MM.1S (cell line): ENCODE measurements around the gene CALB2.

Experiments used
- DNase-seq: peaks from one replicate; pipeline ENCODE4 v3.0.0-alpha.2; 2015
- H2AFZ ChIP-seq: fragments of 300-600 bp; sonication (generic); 2 replicates; pipeline ENCODE4 v1.6.0; 2016; ENCODE audit warnings: antibody characterized with exemption, low read length
- H3F3A ChIP-seq: fragments of 300-600 bp; sonication (generic); 2 replicates; pipeline ENCODE4 v1.6.1; 2016; ENCODE audit warnings: mild to moderate bottlenecking, antibody characterized with exemption, low read length, moderate library complexity, mixed read lengths; ENCODE audit not compliant: insufficient read depth
- H3K27ac ChIP-seq: fragments of 300-600 bp; sonication (generic); 2 replicates; pipeline ENCODE4 v1.5.1; 2016; ENCODE audit warnings: mild to moderate bottlenecking, low read length
- H3K27me3 ChIP-seq: fragments of 300-600 bp; sonication (generic); replicated peaks from 2 replicates; pipeline ENCODE4 v1.6.0; 2016; ENCODE audit warnings: low read length; ENCODE audit not compliant: insufficient read depth
- H3K36me3 ChIP-seq: fragments of 300-600 bp; sonication (generic); replicated peaks from 2 replicates; pipeline ENCODE4 v1.6.1; 2016; ENCODE audit warnings: mild to moderate bottlenecking, low read length, mixed read lengths; ENCODE audit not compliant: insufficient read depth
- H3K4me1 ChIP-seq: fragments of 300-600 bp; sonication (generic); 2 replicates; pipeline ENCODE4 v1.6.1; 2016; ENCODE audit warnings: low read length, mixed read lengths
- H3K4me2 ChIP-seq: fragments of 300-600 bp; sonication (generic); 2 replicates; pipeline ENCODE4 v1.6.0; 2016; ENCODE audit warnings: low read depth, low read length
- H3K4me3 ChIP-seq: fragments of 300-600 bp; sonication (generic); 2 replicates; pipeline ENCODE4 v1.5.1; 2016; ENCODE audit warnings: low read length, mixed read lengths
- H3K79me2 ChIP-seq: fragments of 300-600 bp; sonication (generic); 2 replicates; pipeline ENCODE4 v1.6.1; 2016; ENCODE audit warnings: mixed run types, low read length, mixed read lengths
- H3K9ac ChIP-seq: fragments of 300-600 bp; sonication (generic); 2 replicates; pipeline ENCODE4 v1.6.1; 2016; ENCODE audit warnings: low read length, mixed read lengths
- H3K9me2 ChIP-seq: fragments of 300-600 bp; sonication (generic); replicated peaks from 2 replicates; pipeline ENCODE4 v1.6.1; 2016; ENCODE audit warnings: mild to moderate bottlenecking, low read length, mixed read lengths; ENCODE audit not compliant: insufficient read depth
- H3K9me3 ChIP-seq: fragments of 300-600 bp; sonication (generic); replicated peaks from 2 replicates; pipeline ENCODE4 v1.6.1; 2016; ENCODE audit warnings: mild to moderate bottlenecking, low read length, mixed read lengths; ENCODE audit not compliant: insufficient read depth
- H4K20me1 ChIP-seq: fragments of 300-600 bp; sonication (generic); 2 replicates; pipeline ENCODE4 v1.6.1; 2016; ENCODE audit warnings: mild to moderate bottlenecking, low read length, moderate library complexity, mixed read lengths; ENCODE audit not compliant: insufficient read depth
- EZH2 ChIP-seq: fragments of 300-600 bp; sonication (generic); optimal IDR thresholded peaks from 2 replicates; pipeline ENCODE3; 2017; ENCODE audit warnings: low read depth, mild to moderate bottlenecking, antibody characterized with exemption, low read length, mixed read lengths
- EZH2phosphoT487 ChIP-seq: fragments of 300-600 bp; sonication (generic); IDR thresholded peaks from 2 replicates; pipeline ENCODE4 v1.6.1; 2018; ENCODE audit warnings: antibody characterized with exemption, low read length
- TF ChIP-seq, protein P1 (sequence below): fragments of 300-600 bp; sonication (generic); IDR thresholded peaks from 2 replicates; pipeline ENCODE4 v1.5.1; 2016; ENCODE audit warnings: antibody characterized with exemption, low read length, mixed read lengths

Gene CALB2

GRCh38 chr16:71367241-71367976 is 8.9 kb downstream of the CALB2 start:
- H4K20me1 ChIP-seq: no peaks in the 10 kb centered on the region
- H3K9ac ChIP-seq: no peak overlapping the region
- H3K79me2 ChIP-seq: no peaks in the 10 kb centered on the region
- peaks cover 24% of the 10 kb centered on the region for H3K27me3 ChIP-seq
- no peaks in the 10 kb centered on the region for H3F3A ChIP-seq
- H3K36me3 ChIP-seq: no peaks in the 10 kb centered on the region
- H3K4me2 ChIP-seq: no peak overlapping the region
- no peak overlapping the region for H3K4me3 ChIP-seq
- TF ChIP-seq, protein P1, sequence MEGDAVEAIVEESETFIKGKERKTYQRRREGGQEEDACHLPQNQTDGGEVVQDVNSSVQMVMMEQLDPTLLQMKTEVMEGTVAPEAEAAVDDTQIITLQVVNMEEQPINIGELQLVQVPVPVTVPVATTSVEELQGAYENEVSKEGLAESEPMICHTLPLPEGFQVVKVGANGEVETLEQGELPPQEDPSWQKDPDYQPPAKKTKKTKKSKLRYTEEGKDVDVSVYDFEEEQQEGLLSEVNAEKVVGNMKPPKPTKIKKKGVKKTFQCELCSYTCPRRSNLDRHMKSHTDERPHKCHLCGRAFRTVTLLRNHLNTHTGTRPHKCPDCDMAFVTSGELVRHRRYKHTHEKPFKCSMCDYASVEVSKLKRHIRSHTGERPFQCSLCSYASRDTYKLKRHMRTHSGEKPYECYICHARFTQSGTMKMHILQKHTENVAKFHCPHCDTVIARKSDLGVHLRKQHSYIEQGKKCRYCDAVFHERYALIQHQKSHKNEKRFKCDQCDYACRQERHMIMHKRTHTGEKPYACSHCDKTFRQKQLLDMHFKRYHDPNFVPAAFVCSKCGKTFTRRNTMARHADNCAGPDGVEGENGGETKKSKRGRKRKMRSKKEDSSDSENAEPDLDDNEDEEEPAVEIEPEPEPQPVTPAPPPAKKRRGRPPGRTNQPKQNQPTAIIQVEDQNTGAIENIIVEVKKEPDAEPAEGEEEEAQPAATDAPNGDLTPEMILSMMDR: peak; percentile 69
- no peak for TF ChIP-seq EZH2
- no peak for TF ChIP-seq EZH2phosphoT487
- H3K27ac ChIP-seq: no peak overlapping the region
- DNase-seq: peak; percentile 31
- no peaks in the 10 kb centered on the region for H3K9me3 ChIP-seq
- H3K9me2 ChIP-seq: no peaks in the 10 kb centered on the region
- H3K4me1 ChIP-seq: no peaks in the 10 kb centered on the region
- no peak overlapping the region for H2AFZ ChIP-seq

DNA sequence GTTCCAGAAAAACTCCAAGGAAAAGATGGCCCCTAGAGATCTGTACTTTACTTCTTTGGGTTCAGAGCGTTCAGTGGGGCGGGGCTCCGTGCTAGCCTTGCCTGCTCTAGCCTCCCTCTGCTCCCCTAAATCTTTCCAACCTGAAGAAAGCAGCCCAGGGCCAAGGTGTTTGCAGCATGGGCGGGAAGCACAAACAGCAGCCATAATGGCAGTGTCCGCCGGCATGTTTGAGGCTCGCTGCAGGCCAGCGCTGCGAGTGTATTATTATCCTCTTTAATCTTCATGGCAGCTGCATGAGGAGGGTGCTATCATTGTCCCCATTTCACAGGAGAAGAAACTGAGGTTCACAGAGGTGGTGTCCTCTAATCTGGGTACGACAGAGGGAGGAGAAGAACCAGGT is 10.4 kb downstream of the CALB2 start:
- no peaks in the 10 kb centered on the region for H4K20me1 ChIP-seq
- H3K79me2 ChIP-seq: no peaks in the 10 kb centered on the region
- H3K4me2 ChIP-seq: no peak overlapping the region
- H3K9ac ChIP-seq: no peak overlapping the region
- no peaks in the 10 kb centered on the region for H3K9me3 ChIP-seq
- no peak for DNase-seq
- H2AFZ ChIP-seq: no peak overlapping the region
- H3K27me3 ChIP-seq: peaks cover 16% of the 10 kb centered on the region
- no peak overlapping the region for H3K4me3 ChIP-seq
- no peak for TF ChIP-seq EZH2
- TF ChIP-seq EZH2phosphoT487: no peak
- TF ChIP-seq, protein P1: no peak
- no peaks in the 10 kb centered on the region for H3K36me3 ChIP-seq
- H3K9me2 ChIP-seq: no peaks in the 10 kb centered on the region
- H3F3A ChIP-seq: no peaks in the 10 kb centered on the region
- H3K4me1 ChIP-seq: no peaks in the 10 kb centered on the region
- no peak overlapping the region for H3K27ac ChIP-seq

DNA sequence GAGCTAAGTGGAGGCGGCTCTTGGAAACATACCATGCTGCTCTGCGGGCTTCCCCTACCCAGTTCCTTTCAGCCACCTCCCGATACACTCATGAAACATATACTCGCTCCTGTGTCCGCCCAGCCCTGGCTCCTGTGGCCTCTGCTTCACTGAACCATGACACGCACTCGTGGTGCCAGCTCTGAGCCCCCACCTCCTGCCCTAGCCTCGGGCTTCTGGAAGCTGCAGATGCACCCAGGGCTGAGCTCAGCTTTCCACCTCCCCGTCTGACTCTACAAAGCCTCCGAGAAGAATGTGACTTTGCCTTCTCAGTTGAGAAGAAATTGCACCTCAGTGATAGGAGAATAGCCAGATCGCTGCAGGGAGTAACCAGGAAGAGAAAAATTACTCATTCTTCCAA is 11.0 kb downstream of the CALB2 start:
- Histone ChIP-seq H3K4me1 (no peaks in the 10 kb centered on the region), H3K36me3 (no peaks in the 10 kb centered on the region), H3K27me3 (peaks cover 10% of the 10 kb centered on the region), H3F3A (no peaks in the 10 kb centered on the region), H2AFZ (no peak overlapping the region), H4K20me1 (no peaks in the 10 kb centered on the region), H3K9ac (no peak overlapping the region), H3K27ac (no peak overlapping the region), H3K9me2 (no peaks in the 10 kb centered on the region), H3K4me2 (no peak overlapping the region), H3K4me3 (no peak overlapping the region), H3K9me3 (no peaks in the 10 kb centered on the region), H3K79me2 (no peaks in the 10 kb centered on the region)
- TF ChIP-seq, protein P1: no peak
- TF ChIP-seq EZH2 (no peak), EZH2phosphoT487 (no peak)
- DNase-seq: no peak
